Hepatocyte (in vitro differentiated cells): ENCODE measurements around the gene PCNX4. TPM values are rescaled to one million over a fixed set of nuclear protein-coding genes. Genes with fewer than 3 reads are reported as not detected.
A peak's percentile ranks its signal among the peaks of the same experiment; 100 is the strongest.

Experiments
- DNase-seq: peaks from one replicate; pipeline ENCODE4 v3.0.0-alpha.2; 2016; ENCODE audit warnings: low spot score
- H2AFZ ChIP-seq: fragments of 200-600 bp; sonication (generic); 2 replicates; pipeline ENCODE4 v1.6.0; 2016; ENCODE audit warnings: antibody characterized with exemption, mild to moderate bottlenecking
- H3K27ac ChIP-seq: fragments of 200-600 bp; sonication (generic); 2 replicates; pipeline ENCODE4 v1.5.1; 2016; ENCODE audit warnings: mild to moderate bottlenecking
- H3K27me3 ChIP-seq: fragments of 200-600 bp; sonication (generic); 2 replicates; pipeline ENCODE4 v1.6.1; 2016
- H3K36me3 ChIP-seq: fragments of 200-600 bp; sonication (generic); replicated peaks from 2 replicates; pipeline ENCODE4 v1.5.1; 2016; ENCODE audit warnings: low read depth; ENCODE audit not compliant: insufficient read depth
- H3K4me1 ChIP-seq: fragments of 200-600 bp; sonication (generic); 2 replicates; pipeline ENCODE4 v1.5.1; 2016; ENCODE audit warnings: mild to moderate bottlenecking, moderate library complexity; ENCODE audit not compliant: insufficient read depth
- H3K4me2 ChIP-seq: fragments of 200-600 bp; sonication (generic); 2 replicates; pipeline ENCODE4 v1.6.0; 2016
- H3K4me3 ChIP-seq: fragments of 200-600 bp; sonication (generic); 2 replicates; pipeline ENCODE4 v1.5.1; 2016; ENCODE audit warnings: mild to moderate bottlenecking
- H3K79me2 ChIP-seq: fragments of 200-600 bp; sonication (generic); 2 replicates; pipeline ENCODE4 v1.6.0; 2017; ENCODE audit warnings: mild to moderate bottlenecking
- H3K9me2 ChIP-seq: fragments of 200-600 bp; sonication (generic); replicated peaks from 2 replicates; pipeline ENCODE4 v1.6.0; 2017; ENCODE audit warnings: mild to moderate bottlenecking; ENCODE audit not compliant: insufficient read depth
- H3K9me3 ChIP-seq: fragments of 200-600 bp; sonication (generic); 2 replicates; pipeline ENCODE4 v1.5.1; 2016; ENCODE audit warnings: low read depth, mild to moderate bottlenecking
- H4K20me1 ChIP-seq: fragments of 200-600 bp; sonication (generic); 2 replicates; pipeline ENCODE4 v1.6.0; 2016; ENCODE audit warnings: mild to moderate bottlenecking; ENCODE audit not compliant: insufficient read depth, poor library complexity, severe bottlenecking
- EZH2 ChIP-seq: fragments of 200-600 bp; sonication (generic); IDR thresholded peaks from 2 replicates; pipeline ENCODE4 v1.6.1; 2016; ENCODE audit warnings: antibody characterized with exemption, mild to moderate bottlenecking, borderline replicate concordance
- EZH2phosphoT487 ChIP-seq: fragments of 200-600 bp; sonication (generic); IDR thresholded peaks from one replicate; pipeline ENCODE4 v1.6.1; 2018; ENCODE audit warnings: antibody characterized with exemption, mild to moderate bottlenecking, low read depth, moderate library complexity; ENCODE audit not compliant: unreplicated experiment, severe bottlenecking
- WGBS: methylation state at CpG from one replicate; pipeline ENCODE4 v1.1.6; 2016; ENCODE audit warnings: low lambda C conversion rate; ENCODE audit errors: missing lambda C conversion rate; 5-methylcytosine and 5-hydroxymethylcytosine counted together
- polyA plus RNA-seq: library from polyadenylated mRNA; unstranded; fragments of >200 nt; fragmentation: Nextera tagmentation; extraction: Ambion mirVana; gene quantifications from 2 replicates; pipeline ENCODE4 v1.2.1, GENCODE V29; 2016
- total RNA-seq: library from RNA; depleted of rRNA; stranded (reverse); fragments of >200 nt; gene quantifications from 2 replicates; pipeline ENCODE4 v1.2.3, GENCODE V29; 2014
- TF ChIP-seq, protein P1 (sequence below): fragments of 200-600 bp; sonication (generic); IDR thresholded peaks from 2 replicates; pipeline ENCODE4 v1.5.1; 2016; ENCODE audit warnings: antibody characterized with exemption, mild to moderate bottlenecking; ENCODE audit not compliant: poor library complexity

PCNX4 gene
- total and polyA plus RNA-seq, 2 experiments from 2014 or later, result 28.8 to 60.0 TPM

GRCh38 chr14:60102389-60102788 lies 10.7 kb downstream of the PCNX4 start:
- Histone ChIP-seq H3K27me3 (no peaks in the 10 kb centered on the region), H3K9me2 (no peaks in the 10 kb centered on the region), H3K27ac (no peak overlapping the region), H4K20me1 (peaks cover 8% of the 10 kb centered on the region), H3K36me3 (no peaks in the 10 kb centered on the region), H3K4me1 (no peaks in the 10 kb centered on the region), H2AFZ (no peak overlapping the region), H3K79me2 (peaks cover 92% of the 10 kb centered on the region), H3K4me2 (no peak overlapping the region), H3K9me3 (no peaks in the 10 kb centered on the region), H3K4me3 (no peak overlapping the region)
- TF ChIP-seq, protein P1, sequence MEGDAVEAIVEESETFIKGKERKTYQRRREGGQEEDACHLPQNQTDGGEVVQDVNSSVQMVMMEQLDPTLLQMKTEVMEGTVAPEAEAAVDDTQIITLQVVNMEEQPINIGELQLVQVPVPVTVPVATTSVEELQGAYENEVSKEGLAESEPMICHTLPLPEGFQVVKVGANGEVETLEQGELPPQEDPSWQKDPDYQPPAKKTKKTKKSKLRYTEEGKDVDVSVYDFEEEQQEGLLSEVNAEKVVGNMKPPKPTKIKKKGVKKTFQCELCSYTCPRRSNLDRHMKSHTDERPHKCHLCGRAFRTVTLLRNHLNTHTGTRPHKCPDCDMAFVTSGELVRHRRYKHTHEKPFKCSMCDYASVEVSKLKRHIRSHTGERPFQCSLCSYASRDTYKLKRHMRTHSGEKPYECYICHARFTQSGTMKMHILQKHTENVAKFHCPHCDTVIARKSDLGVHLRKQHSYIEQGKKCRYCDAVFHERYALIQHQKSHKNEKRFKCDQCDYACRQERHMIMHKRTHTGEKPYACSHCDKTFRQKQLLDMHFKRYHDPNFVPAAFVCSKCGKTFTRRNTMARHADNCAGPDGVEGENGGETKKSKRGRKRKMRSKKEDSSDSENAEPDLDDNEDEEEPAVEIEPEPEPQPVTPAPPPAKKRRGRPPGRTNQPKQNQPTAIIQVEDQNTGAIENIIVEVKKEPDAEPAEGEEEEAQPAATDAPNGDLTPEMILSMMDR, result no peak
- TF ChIP-seq EZH2phosphoT487 (no peak), EZH2 (no peak)
- DNase-seq, result no peak
- 78% methylated on average over 2 of the region's 2 CpGs for WGBS

- peaks cover 90% of the 10 kb centered on the region for H3K79me2 ChIP-seq
- H3K9me2 ChIP-seq, result no peaks in the 10 kb centered on the region
- no peak overlapping the region for H3K4me3 ChIP-seq
- no peak for TF ChIP-seq EZH2phosphoT487
- TF ChIP-seq, protein P1, result no peak
- no peak for TF ChIP-seq EZH2
- no peak overlapping the region for H2AFZ ChIP-seq
- H3K36me3 ChIP-seq, result no peaks in the 10 kb centered on the region
- H4K20me1 ChIP-seq, result peaks cover 8% of the 10 kb centered on the region
- H3K27ac ChIP-seq, result peak overlapping the region; percentile 29
- peak; percentile 35 for DNase-seq
- no peaks in the 10 kb centered on the region for H3K27me3 ChIP-seq
- no peaks in the 10 kb centered on the region for H3K9me3 ChIP-seq
- no peaks in the 10 kb centered on the region for H3K4me1 ChIP-seq
- 65% methylated on average over 2 of the region's 2 CpGs for WGBS
- H3K4me2 ChIP-seq, result no peak overlapping the region
Measured at GRCh38 chr14:60106339-60106738, 14.6 kb downstream of the PCNX4 start.

- Histone ChIP-seq H3K27ac (no peak overlapping the region), H3K27me3 (no peaks in the 10 kb centered on the region), H4K20me1 (peaks cover 4% of the 10 kb centered on the region), H3K9me3 (no peaks in the 10 kb centered on the region), H3K9me2 (no peaks in the 10 kb centered on the region), H3K4me3 (no peak overlapping the region), H3K36me3 (no peaks in the 10 kb centered on the region), H2AFZ (no peak overlapping the region), H3K4me2 (no peak overlapping the region), H3K4me1 (no peaks in the 10 kb centered on the region), H3K79me2 (peaks cover 90% of the 10 kb centered on the region)
- TF ChIP-seq EZH2 (no peak), EZH2phosphoT487 (no peak)
- TF ChIP-seq, protein P1, result no peak
- WGBS, result 88% methylated on average over 4 of the region's 4 CpGs
- DNase-seq, result no peak
Measured at GRCh38 chr14:60107477-60107876, 15.8 kb downstream of the PCNX4 start.

GRCh38 chr14:60111732-60112131 lies 20.0 kb downstream of the PCNX4 start:
- no peak overlapping the region for H2AFZ ChIP-seq
- TF ChIP-seq, protein P1, result no peak
- TF ChIP-seq EZH2 (no peak), EZH2phosphoT487 (no peak)
- H3K4me2 ChIP-seq, result no peak overlapping the region
- no peak for DNase-seq
- H3K4me3 ChIP-seq, result no peak overlapping the region
- no peaks in the 10 kb centered on the region for H3K9me2 ChIP-seq
- H3K27me3 ChIP-seq, result no peaks in the 10 kb centered on the region
- H3K4me1 ChIP-seq, result no peaks in the 10 kb centered on the region
- no peak overlapping the region for H3K27ac ChIP-seq
- H4K20me1 ChIP-seq, result no peaks in the 10 kb centered on the region
- 98% methylated on average over 2 of the region's 2 CpGs for WGBS
- H3K9me3 ChIP-seq, result no peaks in the 10 kb centered on the region
- H3K79me2 ChIP-seq, result peaks cover 70% of the 10 kb centered on the region
- H3K36me3 ChIP-seq, result no peaks in the 10 kb centered on the region
